Osteocyte (in vitro differentiated cells): ENCODE results near the gene KIF1B. TPM values are rescaled to one million over a fixed set of nuclear protein-coding genes. Genes with fewer than 3 reads are reported as not detected.

Experiments used
- DNase-seq: peaks from one replicate; pipeline ENCODE4 v3.0.0; 2021; ENCODE audit warnings: mixed read lengths; ENCODE audit not compliant: unreplicated experiment; ENCODE audit errors: extremely low spot score
- H3K27ac Mint-ChIP-seq: one replicate; pipeline ENCODE4 v1.8.0; 2021; ENCODE audit warnings: mild to moderate bottlenecking, mixed read lengths; ENCODE audit not compliant: unreplicated experiment
- H3K27me3 Mint-ChIP-seq: one replicate; pipeline ENCODE4 v1.8.0; 2021; ENCODE audit warnings: mixed read lengths; ENCODE audit not compliant: unreplicated experiment
- H3K36me3 Mint-ChIP-seq: one replicate; pipeline ENCODE4 v1.8.0; 2021; ENCODE audit warnings: mixed read lengths; ENCODE audit not compliant: unreplicated experiment
- H3K4me1 Mint-ChIP-seq: one replicate; pipeline ENCODE4 v1.8.0; 2021; ENCODE audit warnings: mixed read lengths; ENCODE audit not compliant: unreplicated experiment
- H3K4me3 Mint-ChIP-seq: one replicate; pipeline ENCODE4 v1.8.0; 2021; ENCODE audit warnings: mild to moderate bottlenecking, moderate library complexity, mixed read lengths; ENCODE audit not compliant: unreplicated experiment
- H3K9me3 Mint-ChIP-seq: one replicate; pipeline ENCODE4 v1.8.0; 2021; ENCODE audit warnings: mixed read lengths; ENCODE audit not compliant: unreplicated experiment
- CTCF ChIP-seq: fragments of 200-600 bp; sonication (generic); IDR thresholded peaks from 2 replicates; pipeline ENCODE4 v1.5.0; 2021; ENCODE audit warnings: antibody characterized with exemption, mild to moderate bottlenecking, moderate library complexity
- total RNA-seq: library from RNA; stranded (reverse); gene quantifications from 2 replicates; pipeline ENCODE4 v1.2.1, GENCODE V29; 2021

KIF1B gene
- total RNA-seq, 1 donor from 2014 or later: 48.9 TPM

- Mint-ChIP-seq H3K4me3 (peak within 1 kb of the TSS; percentile 91), H3K9me3 (no peaks in the 10 kb centered on the region), H3K27ac (peak within 1 kb of the TSS; percentile 90), H3K27me3 (no peaks in the 10 kb centered on the region), H3K36me3 (peaks cover 16% of the 10 kb centered on the region), H3K4me1 (peaks cover 43% of the 10 kb centered on the region)
- DNase-seq: peak; percentile 99
- TF ChIP-seq CTCF: no peak
Observed at GRCh38 chr1:10398734-10399443, 188.5 kb downstream of the KIF1B start, which contains the start of gene PGD. Gene PGD (plus strand): TSS chr1:10399064. CDS start chr1:10399118, 54 bp downstream.

- Mint-ChIP-seq H3K4me1 (peaks cover 43% of the 10 kb centered on the region), H3K4me3 (peak overlapping the region; percentile 91)
- DNase-seq: no peak
Observed at GRCh38 chr1:10399444-10399941, 189.1 kb downstream of the KIF1B start.

GRCh38 chr1:10400013-10400412 is 189.6 kb downstream of the KIF1B start:
- Mint-ChIP-seq H3K27me3 (no peaks in the 10 kb centered on the region), H3K9me3 (no peaks in the 10 kb centered on the region), H3K36me3 (peaks cover 19% of the 10 kb centered on the region), H3K4me3 (peak overlapping the region; percentile 91), H3K27ac (peak overlapping the region; percentile 90), H3K4me1 (peaks cover 43% of the 10 kb centered on the region)
- DNase-seq: no peak
- no peak for TF ChIP-seq CTCF

More at GRCh38 chr1:10399444-10399941, 189.1 kb downstream of the KIF1B start:
- H3K27me3 Mint-ChIP-seq: no peaks in the 10 kb centered on the region
- peak overlapping the region; percentile 90 for H3K27ac Mint-ChIP-seq
- TF ChIP-seq CTCF: no peak
- peaks cover 19% of the 10 kb centered on the region for H3K36me3 Mint-ChIP-seq
- no peaks in the 10 kb centered on the region for H3K9me3 Mint-ChIP-seq

GRCh38 chr1:10401281-10401680 is 190.9 kb downstream of the KIF1B start:
- Mint-ChIP-seq H3K27ac (peak overlapping the region; percentile 85), H3K27me3 (no peaks in the 10 kb centered on the region), H3K9me3 (no peaks in the 10 kb centered on the region), H3K36me3 (peaks cover 19% of the 10 kb centered on the region), H3K4me3 (peak overlapping the region; percentile 91), H3K4me1 (peaks cover 43% of the 10 kb centered on the region)
- no peak for DNase-seq
- TF ChIP-seq CTCF: no peak

- TF ChIP-seq CTCF: no peak
- Mint-ChIP-seq H3K4me1 (peaks cover 41% of the 10 kb centered on the region), H3K36me3 (peaks cover 28% of the 10 kb centered on the region), H3K27ac (peak overlapping the region; percentile 27), H3K9me3 (no peaks in the 10 kb centered on the region), H3K4me3 (no peak overlapping the region), H3K27me3 (no peaks in the 10 kb centered on the region)
- no peak for DNase-seq
Observed at GRCh38 chr1:10402729-10403274, 192.4 kb downstream of the KIF1B start.
